Measurements from ENCODE around the gene SIRPG. TPM values are rescaled to one million over a fixed set of nuclear protein-coding genes. Genes with fewer than 3 reads are reported as not detected.
A peak's percentile ranks its signal among the peaks of the same experiment; 100 is the strongest.

SIRPG gene
- total and polyA plus RNA-seq, 10 of the 15 experiments (the other 5 are each of a cell fraction or from before 2014, with no cell fraction given): 1.1 to 13.0 (median 4.1) TPM

GRCh38 chr20:1660246-1660645 is 2.7 kb upstream of the SIRPG start (continued):
- TF ChIP-seq TCF7 (IDR thresholded peaks at IDR 0.05; ENCODE audit: borderline replicate concordance) (peak; percentile 29; the same call in 1 of the 2 replicates), SMAD5 (IDR thresholded peaks at IDR 0.05; ENCODE audit: low read depth) (no peak), SMAD1 (IDR thresholded peaks at IDR 0.05; ENCODE audit: low read depth, partially characterized antibody) (no peak), SIX5 (IDR thresholded peaks at IDR 0.05; ENCODE audit: low read depth, low read length, severe bottlenecking) (no peak), PAX8 (IDR thresholded peaks at IDR 0.05) (no peak), SMC3 (IDR thresholded peaks at IDR 0.05; ENCODE audit: borderline replicate concordance, low read length) (no peak), SPI1 (IDR thresholded peaks at IDR 0.05; ENCODE audit: borderline replicate concordance, insufficient read depth, low read depth, low read length) (no peak), MEF2A (IDR thresholded peaks at IDR 0.05; ENCODE audit: insufficient read depth, low read depth, low read length) (peak; percentile 93), CREB1 (IDR thresholded peaks at IDR 0.05; ENCODE audit: low read depth) (peak; percentile 61; the same call in 1 of the 2 replicates), CBX5 (IDR thresholded peaks at IDR 0.05; ENCODE audit: low read depth) (peak; percentile 52; the same call in 1 of the 2 replicates), MTA3 (IDR thresholded peaks at IDR 0.05; ENCODE audit: borderline replicate concordance, low read length) (peak; percentile 85)

GRCh38 chr20:1656844-1657243 is 735 bp downstream of the SIRPG start:
- ChIA-PET SMC1A (ENCODE audit: uncharacterized antibody, unreplicated experiment) (no interaction called here), CTCF (no interaction called here), POLR2A (no interaction called here), RAD21 (ENCODE audit: unreplicated experiment) (no interaction called here)
- DNase-seq (ENCODE audit: low read depth, low spot score) (no peak), FAIRE-seq (no peak), ATAC-seq (no peak)
- Histone ChIP-seq H3K9ac (ENCODE audit: control insufficient read depth, insufficient read depth, low read length) (no peak overlapping the region), H3K4me2 (ENCODE audit: control insufficient read depth, insufficient read depth) (no peak overlapping the region), H3K27me3 (replicated peaks in 1 of 2; ENCODE audit: control insufficient read depth in 2 of 2, insufficient read depth in 2 of 2, low read length in 1 of 2) (peaks cover 0 to 4% of the 10 kb centered on the region in 2 experiments; a peak in 1 of 4 replicates), H3K79me2 (ENCODE audit: control insufficient read depth, insufficient read depth, low read length) (no peaks in the 10 kb centered on the region), H2AFZ (ENCODE audit: control insufficient read depth, low read depth, low read length) (no peak overlapping the region), H3K4me3 (no peak overlapping the region), H4K20me1 (ENCODE audit: control insufficient read depth, insufficient read depth) (no peaks in the 10 kb centered on the region), H3K27ac (ENCODE audit: control insufficient read depth, insufficient read depth) (no peak overlapping the region), H3K9me3 (replicated peaks; ENCODE audit: control insufficient read depth, insufficient read depth, low read length) (peaks cover 1% of the 10 kb centered on the region; the same call in 2 of the 3 replicates), H3K4me1 (ENCODE audit: control insufficient read depth, insufficient read depth, low read length) (peaks cover 13% of the 10 kb centered on the region), H3K36me3 (ENCODE audit: control insufficient read depth in 2 of 2, insufficient read depth in 2 of 2, low read length in 1 of 2) (no peaks in the 10 kb centered on the region)
- in situ Hi-C loops (cut with MboI): no loop called here
- intact Hi-C loops (cut with micrococcal nuclease; ENCODE audit: unreplicated experiment): no loop called here
- WGBS (ENCODE audit: insufficient coverage, insufficient replicate concordance, low lambda C conversion rate, missing lambda C conversion rate): 54% methylated on average over 5 of the region's 5 CpGs
- no TSS peak for BruUV-seq (replicated peaks)
- TF ChIP-seq ATF7 (IDR thresholded peaks at IDR 0.05; ENCODE audit: low read depth) (no peak), MYB (IDR thresholded peaks at IDR 0.05; ENCODE audit: borderline replicate concordance, low read depth, low read length) (no peak), HSF1 (IDR thresholded peaks at IDR 0.05; ENCODE audit: low read depth, low read length) (no peak), MLLT1 (IDR thresholded peaks at IDR 0.05) (no peak), TCF3 (IDR thresholded peaks at IDR 0.05; ENCODE audit: borderline replicate concordance, insufficient read depth, low read depth, low read length) (no peak), NR2F1 (conservative IDR thresholded peaks at IDR 0.05) (no peak), JUNB (IDR thresholded peaks at IDR 0.05) (no peak), TCF12 (IDR thresholded peaks at IDR 0.05; ENCODE audit: low read depth, low read length) (no peak), IRF3 (IDR thresholded peaks at IDR 0.05) (no peak), SMARCA5 (IDR thresholded peaks at IDR 0.05) (no peak), MEF2A (IDR thresholded peaks at IDR 0.05; ENCODE audit: insufficient read depth, low read depth, low read length) (no peak)

Measured in GM12878 (cell line).